GM12872 (cell line): ENCODE data around the gene ZNF630.
A peak's percentile ranks its signal among the peaks of the same experiment; 100 is the strongest.

ENCODE experiments used
- CTCF ChIP-seq: IDR thresholded peaks from 3 replicates; pipeline ENCODE4 v1.5.1; 2011; ENCODE audit warnings: low read depth, mild to moderate bottlenecking, low read length, moderate library complexity; ENCODE audit not compliant: insufficient read depth

The ZNF630 gene

GRCh38 chrX:48083212-48083611 is 11.8 kb upstream of the ZNF630 start:
- peak; percentile 57 for TF ChIP-seq CTCF

- no peak for TF ChIP-seq CTCF
Measured at GRCh38 chrX:48076343-48076742, 4.9 kb upstream of the ZNF630 start.

GRCh38 chrX:48071986-48072605 is 656 bp upstream of the ZNF630 start:
- TF ChIP-seq CTCF: no peak

GRCh38 chrX:48068096-48068887 is 3.1 kb downstream of the ZNF630 start:
- TF ChIP-seq CTCF: no peak

GRCh38 chrX:48064261-48064660 is 7.2 kb downstream of the ZNF630 start:
- no peak for TF ChIP-seq CTCF

- TF ChIP-seq CTCF: no peak
Measured at GRCh38 chrX:48059296-48059639, 12.2 kb downstream of the ZNF630 start.

GRCh38 chrX:48058621-48059295 is 12.7 kb downstream of the ZNF630 start:
- no peak for TF ChIP-seq CTCF
